ENCODE results near the gene DCLK1. TPM values are rescaled to one million over a fixed set of nuclear protein-coding genes. Genes with fewer than 3 reads are reported as not detected.

DCLK1 gene
- total RNA-seq, 4 donors from 2014 or later: 11.7 to 51.4 (median 15.8) TPM

DNA sequence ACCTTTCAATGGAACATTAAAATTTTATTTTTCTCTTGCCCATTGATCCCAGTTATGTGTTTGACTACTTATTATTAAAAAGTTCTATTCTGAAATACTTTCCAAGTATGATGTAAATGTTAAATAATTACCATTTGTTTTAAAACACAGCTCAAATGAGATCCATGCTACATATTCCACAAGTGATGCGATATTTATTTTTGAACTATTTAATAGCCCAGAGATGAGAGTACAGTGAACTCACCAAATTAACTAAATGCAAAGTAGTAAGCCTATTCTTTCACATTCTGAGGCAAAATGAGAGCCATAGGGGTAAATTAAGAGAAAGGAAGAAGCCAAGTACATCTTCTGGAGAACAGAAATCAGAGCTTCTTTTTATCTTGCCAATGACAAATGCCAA is 1.2 kb upstream of the DCLK1 start:
- H3K36me3 ChIP-seq: no peaks in the 10 kb centered on the region
- no peaks in the 10 kb centered on the region for H3K9me3 ChIP-seq
- H3K27me3 ChIP-seq: peaks cover 26% of the 10 kb centered on the region
- no peak overlapping the region for H3K27ac ChIP-seq
- H3K4me1 ChIP-seq: peaks cover 12% of the 10 kb centered on the region
- WGBS: 86% methylated on average over 1 of the region's 1 CpG
- TF ChIP-seq POLR2A (IDR thresholded peaks at IDR 0.05) (no peak), EP300 (IDR thresholded peaks at IDR 0.05) (no peak), POLR2AphosphoS5 (IDR thresholded peaks at IDR 0.05) (no peak)
- TF ChIP-seq, protein P1, sequence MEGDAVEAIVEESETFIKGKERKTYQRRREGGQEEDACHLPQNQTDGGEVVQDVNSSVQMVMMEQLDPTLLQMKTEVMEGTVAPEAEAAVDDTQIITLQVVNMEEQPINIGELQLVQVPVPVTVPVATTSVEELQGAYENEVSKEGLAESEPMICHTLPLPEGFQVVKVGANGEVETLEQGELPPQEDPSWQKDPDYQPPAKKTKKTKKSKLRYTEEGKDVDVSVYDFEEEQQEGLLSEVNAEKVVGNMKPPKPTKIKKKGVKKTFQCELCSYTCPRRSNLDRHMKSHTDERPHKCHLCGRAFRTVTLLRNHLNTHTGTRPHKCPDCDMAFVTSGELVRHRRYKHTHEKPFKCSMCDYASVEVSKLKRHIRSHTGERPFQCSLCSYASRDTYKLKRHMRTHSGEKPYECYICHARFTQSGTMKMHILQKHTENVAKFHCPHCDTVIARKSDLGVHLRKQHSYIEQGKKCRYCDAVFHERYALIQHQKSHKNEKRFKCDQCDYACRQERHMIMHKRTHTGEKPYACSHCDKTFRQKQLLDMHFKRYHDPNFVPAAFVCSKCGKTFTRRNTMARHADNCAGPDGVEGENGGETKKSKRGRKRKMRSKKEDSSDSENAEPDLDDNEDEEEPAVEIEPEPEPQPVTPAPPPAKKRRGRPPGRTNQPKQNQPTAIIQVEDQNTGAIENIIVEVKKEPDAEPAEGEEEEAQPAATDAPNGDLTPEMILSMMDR (IDR thresholded peaks at IDR 0.05): no peak
- no peak overlapping the region for H3K4me3 ChIP-seq
- no peak for DNase-seq (ENCODE audit: low spot score in 2 of 2)

DNA sequence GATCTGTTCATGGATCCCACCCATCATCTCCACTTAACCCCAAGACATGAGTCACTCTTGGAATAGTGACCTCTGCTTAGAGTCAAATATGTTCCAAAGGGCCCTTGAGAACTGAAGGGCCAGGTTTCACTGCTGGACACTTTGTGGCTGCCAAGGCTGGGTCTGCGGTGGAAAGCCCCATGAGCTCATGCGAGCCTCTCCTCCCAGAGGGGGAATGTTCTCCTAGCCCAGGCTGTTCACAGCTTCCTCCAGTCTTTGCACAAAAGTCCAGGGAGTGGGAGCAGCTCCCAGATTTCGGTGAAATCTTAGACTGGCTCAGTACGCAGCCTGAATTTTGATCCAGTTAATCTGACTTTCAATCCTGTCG is 732 bp upstream of the DCLK1 start:
- peak; percentile 78 to 81 for DNase-seq (ENCODE audit: low spot score in 2 of 2)
- no peaks in the 10 kb centered on the region for H3K9me3 ChIP-seq
- 46% methylated on average over 5 of the region's 5 CpGs for WGBS
- TF ChIP-seq EP300 (IDR thresholded peaks at IDR 0.05) (no peak), POLR2AphosphoS5 (IDR thresholded peaks at IDR 0.05) (no peak), POLR2A (IDR thresholded peaks at IDR 0.05) (peak in 1 of 2 donors; percentile 33)
- TF ChIP-seq, protein P1 (IDR thresholded peaks at IDR 0.05): no peak
- H3K27me3 ChIP-seq: peaks cover 26% of the 10 kb centered on the region
- H3K27ac ChIP-seq: peak overlapping the region; percentile 83
- H3K4me3 ChIP-seq: peak overlapping the region; percentile 58
- H3K36me3 ChIP-seq: no peaks in the 10 kb centered on the region
- peaks cover 13% of the 10 kb centered on the region for H3K4me1 ChIP-seq

DNA sequence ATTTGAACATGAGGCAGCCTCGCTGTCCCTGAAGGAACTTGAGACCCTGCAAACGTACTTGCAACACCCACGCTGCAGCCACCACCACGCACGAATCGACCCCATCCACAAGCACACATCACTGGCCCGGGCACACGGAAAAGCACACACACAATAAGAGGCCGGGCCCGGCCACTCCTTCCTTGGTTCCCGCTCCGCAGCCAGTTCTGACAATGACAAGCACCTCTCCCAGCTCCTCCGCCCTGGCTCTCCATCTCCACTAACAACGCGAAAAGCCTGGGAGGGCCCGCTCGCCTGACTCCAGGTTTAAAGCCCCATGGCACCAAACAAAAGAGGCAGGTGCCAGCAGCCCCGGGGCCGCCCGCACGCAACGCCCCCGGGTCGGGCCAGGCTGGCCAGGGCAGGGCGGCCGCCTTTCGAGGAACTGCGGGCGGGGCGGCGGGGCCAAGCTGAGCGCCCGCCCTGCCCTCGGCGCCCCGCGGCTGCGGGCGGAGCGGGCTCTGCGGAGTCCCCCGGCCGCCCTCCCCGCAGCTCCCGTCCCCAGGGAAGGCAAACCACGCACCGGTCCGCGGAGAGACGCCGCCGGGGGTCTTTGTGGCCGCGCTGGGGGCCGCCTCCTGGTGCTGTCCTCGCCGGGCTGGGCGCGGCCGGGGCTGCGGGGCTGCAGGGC is 495 bp downstream of the DCLK1 start:
- H3K4me1 ChIP-seq: peaks cover 16% of the 10 kb centered on the region
- peaks cover 26% of the 10 kb centered on the region for H3K27me3 ChIP-seq
- WGBS: 0% methylated on average over 4 of the region's 61 CpGs
- peak overlapping the region; percentile 83 for H3K27ac ChIP-seq
- H3K4me3 ChIP-seq: peak overlapping the region; percentile 58
- peak; percentile 74 to 79 for DNase-seq (ENCODE audit: low spot score in 2 of 2)
- TF ChIP-seq, protein P1 (IDR thresholded peaks at IDR 0.05): no peak
- TF ChIP-seq EP300 (IDR thresholded peaks at IDR 0.05) (no peak), POLR2A (IDR thresholded peaks at IDR 0.05) (no peak), POLR2AphosphoS5 (IDR thresholded peaks at IDR 0.05) (no peak)
- H3K9me3 ChIP-seq: no peaks in the 10 kb centered on the region
- no peaks in the 10 kb centered on the region for H3K36me3 ChIP-seq

DNA sequence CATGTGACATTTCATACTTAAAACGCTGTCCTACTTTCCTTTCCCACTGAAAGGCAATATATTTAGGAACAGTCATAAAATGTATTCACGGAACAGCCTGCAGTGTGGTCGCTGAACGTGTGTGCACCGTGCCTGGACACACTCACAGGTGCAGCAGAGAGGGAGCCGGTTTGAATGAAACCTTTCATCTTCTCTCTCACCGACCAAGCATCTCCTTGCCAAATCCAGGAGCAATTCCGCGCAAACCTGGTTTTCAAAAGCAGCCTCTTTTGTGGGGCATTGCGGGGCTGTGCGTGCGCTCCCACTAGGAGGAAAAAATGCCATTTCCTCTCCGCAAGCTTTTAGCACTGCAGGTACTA is 1.0 kb downstream of the DCLK1 start:
- Histone ChIP-seq H3K36me3 (no peaks in the 10 kb centered on the region), H3K27ac (no peak overlapping the region), H3K4me3 (peak overlapping the region; percentile 58), H3K9me3 (no peaks in the 10 kb centered on the region), H3K4me1 (peaks cover 16% of the 10 kb centered on the region), H3K27me3 (peaks cover 26% of the 10 kb centered on the region)
- no peak for TF ChIP-seq POLR2AphosphoS5 (IDR thresholded peaks at IDR 0.05)
- TF ChIP-seq, protein P1 (IDR thresholded peaks at IDR 0.05): no peak
- TF ChIP-seq POLR2A (IDR thresholded peaks at IDR 0.05): no peak
- TF ChIP-seq EP300 (IDR thresholded peaks at IDR 0.05): no peak
- no peak for DNase-seq (ENCODE audit: low spot score in 2 of 2)
- WGBS: 10% methylated on average over 13 of the region's 13 CpGs

DNA sequence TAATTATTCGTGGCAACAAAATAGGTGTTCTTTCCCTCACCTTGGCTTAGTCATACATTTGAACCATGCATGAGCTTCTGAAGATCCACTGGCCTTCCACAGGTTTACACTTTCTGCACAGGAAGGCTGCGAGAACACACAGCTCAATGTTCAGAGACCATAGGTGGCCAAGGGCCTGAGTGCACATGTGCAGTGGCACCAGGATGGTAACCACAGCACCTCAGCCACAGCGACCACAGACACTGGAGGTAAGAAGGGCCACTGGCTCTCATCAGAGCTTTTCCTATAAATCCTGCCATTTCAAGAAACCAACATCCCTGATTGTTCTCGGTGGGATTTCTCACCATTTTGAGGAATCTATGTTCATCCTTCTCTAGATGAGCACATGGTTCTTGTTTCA is 1.6 kb downstream of the DCLK1 start:
- peaks cover 16% of the 10 kb centered on the region for H3K4me1 ChIP-seq
- no peak overlapping the region for H3K27ac ChIP-seq
- peak overlapping the region; percentile 58 for H3K4me3 ChIP-seq
- peaks cover 26% of the 10 kb centered on the region for H3K27me3 ChIP-seq
- no peak for TF ChIP-seq EP300 (IDR thresholded peaks at IDR 0.05)
- TF ChIP-seq POLR2A (IDR thresholded peaks at IDR 0.05): no peak
- no peak for TF ChIP-seq POLR2AphosphoS5 (IDR thresholded peaks at IDR 0.05)
- TF ChIP-seq, protein P1 (IDR thresholded peaks at IDR 0.05): no peak
- 55% methylated on average over 4 of the region's 4 CpGs for whole genome bisulfite sequencing
- H3K36me3 ChIP-seq: no peaks in the 10 kb centered on the region
- no peaks in the 10 kb centered on the region for H3K9me3 ChIP-seq
- DNase-seq (ENCODE audit: low spot score in 2 of 2): no peak

Data from suprapubic skin (tissue), 4 donors.